SU-DHL-6 (cell line): ENCODE results near the gene CUL7.

ENCODE experiments used
- H2AFZ ChIP-seq: fragments of 200-600 bp; sonication (generic); 2 replicates; pipeline ENCODE4 v1.6.1; 2014; ENCODE audit warnings: low read depth, mild to moderate bottlenecking, moderate library complexity, mixed read lengths, antibody characterized with exemption, low read length; ENCODE audit not compliant: severe bottlenecking
- H3F3A ChIP-seq: fragments of 200-600 bp; shearing (Covaris generic); 2 replicates; pipeline ENCODE4 v1.6.0; 2016; ENCODE audit warnings: antibody characterized with exemption, mild to moderate bottlenecking; ENCODE audit not compliant: insufficient read depth
- H3K27ac ChIP-seq: fragments of 200-600 bp; sonication (generic); 2 replicates; pipeline ENCODE4 v1.5.1; 2016; ENCODE audit warnings: low read depth, mild to moderate bottlenecking, low read length, moderate library complexity, mixed read lengths
- H3K27me3 ChIP-seq: fragments of 200-600 bp; sonication (generic), shearing (Covaris generic); 2 replicates; pipeline ENCODE4 v1.6.0; 2014; ENCODE audit warnings: mild to moderate bottlenecking, low read length
- H3K36me3 ChIP-seq: fragments of 200-600 bp; sonication (generic); 2 replicates; pipeline ENCODE4 v1.6.1; 2014; ENCODE audit warnings: mild to moderate bottlenecking, low read length, mixed read lengths
- H3K4me2 ChIP-seq: fragments of 300-600, 200-600 bp; shearing (Covaris generic), sonication (generic); 2 replicates; pipeline ENCODE4 v1.6.0; 2014; ENCODE audit warnings: low read length, low read depth, mild to moderate bottlenecking; ENCODE audit not compliant: poor library complexity, severe bottlenecking
- H3K4me3 ChIP-seq: fragments of 200-600 bp; sonication (generic); 2 replicates; pipeline ENCODE4 v1.5.1; 2014; ENCODE audit warnings: antibody characterized with exemption, low read length, mild to moderate bottlenecking, mixed read lengths; ENCODE audit not compliant: insufficient read depth, poor library complexity, severe bottlenecking
- H3K79me2 ChIP-seq: fragments of 200-600 bp; sonication (generic); 2 replicates; pipeline ENCODE4 v1.6.1; 2014; ENCODE audit warnings: mild to moderate bottlenecking, low read length, moderate library complexity; ENCODE audit not compliant: insufficient read depth
- H3K9ac ChIP-seq: fragments of 200-600 bp; sonication (generic); 2 replicates; pipeline ENCODE4 v1.7.0; 2014; ENCODE audit warnings: mild to moderate bottlenecking, low read length
- H3K9me2 ChIP-seq: fragments of 200-600 bp; sonication (generic); replicated peaks from 2 replicates; pipeline ENCODE4 v1.6.1; 2014; ENCODE audit warnings: low read length; ENCODE audit not compliant: insufficient read depth
- H3K9me3 ChIP-seq: fragments of 200-600 bp; sonication (generic); 2 replicates; pipeline ENCODE4 v1.6.1; 2014; ENCODE audit warnings: low read length, mixed read lengths; ENCODE audit not compliant: insufficient read depth
- H4K20me1 ChIP-seq: fragments of 200-600 bp; sonication (generic); 2 replicates; pipeline ENCODE4 v1.6.1; 2014; ENCODE audit warnings: low read depth, mild to moderate bottlenecking, antibody characterized with exemption, low read length, moderate library complexity, mixed read lengths
- EZH2phosphoT487 ChIP-seq: fragments of 200-600 bp; sonication (generic), shearing (Covaris generic); conservative IDR thresholded peaks from 2 replicates; pipeline ENCODE4 v1.6.1; 2018; ENCODE audit warnings: mild to moderate bottlenecking, antibody characterized with exemption, low read length, moderate library complexity, mixed read lengths
- TF ChIP-seq, protein P1 (sequence below): fragments of 200-600 bp; sonication (generic); IDR thresholded peaks from one replicate; pipeline ENCODE4 v1.5.1; 2017; ENCODE audit warnings: antibody characterized with exemption, mild to moderate bottlenecking, low read length, moderate library complexity; ENCODE audit not compliant: insufficient read depth, poor library complexity, severe bottlenecking

CUL7 gene

DNA sequence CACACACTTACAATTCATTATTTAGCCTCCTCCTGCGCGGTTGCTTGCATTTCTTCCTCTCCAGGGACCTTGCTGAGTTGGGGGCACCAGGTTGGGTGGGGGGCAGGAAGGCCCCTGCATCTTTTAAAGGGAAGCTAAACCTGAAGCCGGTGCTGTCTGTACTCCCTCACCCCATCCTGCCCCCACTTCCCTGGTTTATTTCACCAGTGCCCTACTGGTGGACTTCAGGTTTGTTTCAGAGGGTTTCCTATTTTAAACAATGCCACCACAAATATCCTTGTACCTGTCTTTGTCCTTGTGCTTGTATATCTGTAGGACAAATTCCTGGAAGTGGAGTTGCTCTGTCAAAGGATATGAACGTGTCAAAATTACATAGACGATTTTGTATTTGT, 43.4 kb upstream of the CUL7 start:
- no peak overlapping the region for H3K27ac ChIP-seq
- H3K27me3 ChIP-seq, result no peaks in the 10 kb centered on the region
- no peaks in the 10 kb centered on the region for H3K9me3 ChIP-seq
- no peak for TF ChIP-seq EZH2phosphoT487
- TF ChIP-seq, protein P1, sequence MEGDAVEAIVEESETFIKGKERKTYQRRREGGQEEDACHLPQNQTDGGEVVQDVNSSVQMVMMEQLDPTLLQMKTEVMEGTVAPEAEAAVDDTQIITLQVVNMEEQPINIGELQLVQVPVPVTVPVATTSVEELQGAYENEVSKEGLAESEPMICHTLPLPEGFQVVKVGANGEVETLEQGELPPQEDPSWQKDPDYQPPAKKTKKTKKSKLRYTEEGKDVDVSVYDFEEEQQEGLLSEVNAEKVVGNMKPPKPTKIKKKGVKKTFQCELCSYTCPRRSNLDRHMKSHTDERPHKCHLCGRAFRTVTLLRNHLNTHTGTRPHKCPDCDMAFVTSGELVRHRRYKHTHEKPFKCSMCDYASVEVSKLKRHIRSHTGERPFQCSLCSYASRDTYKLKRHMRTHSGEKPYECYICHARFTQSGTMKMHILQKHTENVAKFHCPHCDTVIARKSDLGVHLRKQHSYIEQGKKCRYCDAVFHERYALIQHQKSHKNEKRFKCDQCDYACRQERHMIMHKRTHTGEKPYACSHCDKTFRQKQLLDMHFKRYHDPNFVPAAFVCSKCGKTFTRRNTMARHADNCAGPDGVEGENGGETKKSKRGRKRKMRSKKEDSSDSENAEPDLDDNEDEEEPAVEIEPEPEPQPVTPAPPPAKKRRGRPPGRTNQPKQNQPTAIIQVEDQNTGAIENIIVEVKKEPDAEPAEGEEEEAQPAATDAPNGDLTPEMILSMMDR, result no peak
- H3K4me3 ChIP-seq, result no peak overlapping the region
- H3K9ac ChIP-seq, result no peak overlapping the region
- no peaks in the 10 kb centered on the region for H3K36me3 ChIP-seq
- H2AFZ ChIP-seq, result peak overlapping the region; percentile 17
- H4K20me1 ChIP-seq, result no peaks in the 10 kb centered on the region
- no peak overlapping the region for H3K4me2 ChIP-seq
- no peaks in the 10 kb centered on the region for H3F3A ChIP-seq
- no peaks in the 10 kb centered on the region for H3K79me2 ChIP-seq
- H3K9me2 ChIP-seq, result no peaks in the 10 kb centered on the region

DNA sequence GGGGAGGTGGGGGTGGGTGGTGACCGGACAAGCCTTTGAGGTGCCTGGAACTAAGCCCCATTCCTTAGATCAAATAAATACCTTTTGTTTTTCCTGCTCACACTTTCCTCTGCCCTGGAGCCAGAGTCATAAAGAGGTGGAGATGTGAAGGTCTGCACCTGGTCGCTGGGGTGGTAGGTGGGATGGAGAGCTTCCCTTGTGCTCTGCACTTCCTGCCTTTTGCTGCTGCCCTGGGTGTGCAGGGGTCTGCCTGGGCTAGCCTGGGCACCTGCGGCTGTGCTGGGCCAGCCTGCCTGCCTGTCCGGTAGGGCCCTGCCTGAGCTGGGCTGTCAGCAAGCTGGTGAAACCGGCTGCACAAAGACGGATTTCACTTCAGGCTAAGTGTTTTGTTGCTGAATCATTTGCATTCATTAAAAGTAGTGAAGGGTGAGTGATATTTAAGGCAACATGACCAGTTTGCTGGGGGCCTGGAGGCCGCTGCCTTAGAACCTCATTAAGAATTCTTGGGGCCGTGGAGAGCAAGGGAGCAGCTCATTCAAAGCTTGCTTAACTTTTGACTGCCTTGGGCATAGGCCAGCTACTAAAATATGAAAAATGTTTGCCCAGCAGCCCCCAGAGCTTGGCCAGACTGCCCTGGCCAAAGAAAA, 42.9 kb upstream of the CUL7 start:
- Histone ChIP-seq H2AFZ (peak overlapping the region; percentile 17), H3K9ac (no peak overlapping the region), H3K9me3 (no peaks in the 10 kb centered on the region), H4K20me1 (no peaks in the 10 kb centered on the region), H3F3A (no peaks in the 10 kb centered on the region), H3K4me2 (no peak overlapping the region), H3K27ac (no peak overlapping the region), H3K79me2 (no peaks in the 10 kb centered on the region), H3K36me3 (no peaks in the 10 kb centered on the region), H3K4me3 (no peak overlapping the region), H3K27me3 (no peaks in the 10 kb centered on the region), H3K9me2 (no peaks in the 10 kb centered on the region)
- TF ChIP-seq EZH2phosphoT487, result no peak
- TF ChIP-seq, protein P1, result no peak

DNA sequence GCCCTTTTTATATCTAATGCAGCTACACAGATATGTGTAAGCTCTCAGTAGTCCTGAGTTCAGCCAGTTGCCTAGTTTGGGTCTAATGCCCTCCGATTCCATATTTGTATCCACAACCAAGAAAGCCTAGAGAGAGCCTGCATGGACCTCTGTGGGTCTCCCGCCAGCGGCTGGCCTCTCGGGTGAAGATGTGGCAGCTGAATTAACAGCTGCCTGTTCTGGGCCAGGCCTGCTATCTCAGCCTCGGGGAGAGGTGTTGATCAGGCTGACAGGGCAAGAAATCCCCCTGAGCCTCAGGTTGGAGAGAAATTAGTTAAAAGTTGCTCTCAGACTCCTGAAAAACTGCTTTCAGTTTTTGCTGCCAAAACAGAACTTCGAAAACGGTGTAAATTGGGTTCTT, 42.3 kb upstream of the CUL7 start:
- H3K9me3 ChIP-seq, result no peaks in the 10 kb centered on the region
- no peaks in the 10 kb centered on the region for H4K20me1 ChIP-seq
- no peak overlapping the region for H3K9ac ChIP-seq
- H3K27me3 ChIP-seq, result no peaks in the 10 kb centered on the region
- H2AFZ ChIP-seq, result no peak overlapping the region
- no peak overlapping the region for H3K27ac ChIP-seq
- H3K9me2 ChIP-seq, result no peaks in the 10 kb centered on the region
- H3K4me2 ChIP-seq, result no peak overlapping the region
- H3K4me3 ChIP-seq, result no peak overlapping the region
- no peaks in the 10 kb centered on the region for H3K36me3 ChIP-seq
- TF ChIP-seq, protein P1, result no peak
- TF ChIP-seq EZH2phosphoT487, result no peak
- no peaks in the 10 kb centered on the region for H3K79me2 ChIP-seq
- H3F3A ChIP-seq, result no peaks in the 10 kb centered on the region
